Measurements from ENCODE around the gene C16orf74. TPM values are rescaled to one million over a fixed set of nuclear protein-coding genes. Genes with fewer than 3 reads are reported as not detected.
A peak's percentile ranks its signal among the peaks of the same experiment; 100 is the strongest.

Gene C16orf74
- total and polyA plus RNA-seq, 8 donors = 1.3 to 17.5 (median 11.9) TPM

DNA sequence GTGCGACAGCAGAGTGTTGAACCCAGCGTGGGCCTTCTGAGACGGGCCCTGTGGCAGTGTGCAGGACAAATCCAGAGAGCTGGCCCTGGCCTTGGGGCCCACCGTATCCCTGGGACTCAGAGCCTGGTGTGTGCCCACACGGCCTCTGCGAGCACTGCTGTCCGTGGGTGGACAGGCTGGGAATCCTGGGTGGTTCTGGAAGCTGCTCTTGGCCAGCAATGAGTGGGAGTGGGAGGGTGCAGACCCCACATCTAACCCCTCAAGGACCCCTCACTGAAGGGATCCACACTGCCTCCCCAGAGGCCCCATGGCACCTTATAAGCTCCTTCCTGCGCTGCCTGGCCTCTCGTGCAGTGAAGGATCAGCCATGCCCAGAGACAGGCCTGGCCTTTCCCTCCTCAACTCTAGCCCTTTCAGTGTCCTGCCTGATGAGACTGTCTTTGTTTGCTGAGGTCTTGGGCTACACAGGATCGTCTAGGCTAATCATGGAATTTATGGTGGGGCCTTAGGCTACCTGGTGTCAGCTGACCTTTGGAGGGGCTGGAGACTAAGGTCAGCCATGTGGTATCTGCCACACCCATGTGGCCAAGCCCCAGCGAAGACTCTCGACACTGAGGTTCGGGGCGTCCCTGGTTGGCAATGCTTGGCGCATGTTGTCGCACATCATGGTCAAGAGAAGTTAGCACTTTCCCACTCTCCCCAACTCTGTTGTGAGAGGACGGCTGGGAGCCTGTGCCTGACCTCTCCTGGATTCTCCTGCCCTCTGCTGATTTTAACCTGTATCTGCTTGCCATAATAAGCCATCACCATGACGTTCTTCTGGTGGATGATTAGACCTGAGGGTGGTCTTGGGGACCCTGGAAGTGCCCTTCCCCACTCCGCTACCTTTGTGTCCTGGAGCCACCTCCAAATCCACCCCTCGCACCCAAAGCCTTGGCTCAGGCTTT is 45.7 kb downstream of the C16orf74 start:
- intact Hi-C loops (cut with DNase I) = no loop called here
- Histone ChIP-seq H3K9me3 (no peaks in the 10 kb centered on the region), H3K27ac (no peak overlapping the region), H3K27me3 (no peaks in the 10 kb centered on the region), H3K4me3 (no peak overlapping the region), H3K36me3 (no peaks in the 10 kb centered on the region), H3K4me1 (no peaks in the 10 kb centered on the region)
- no peak for TF ChIP-seq CTCF (IDR thresholded peaks at IDR 0.05)
- DNase-seq (no peak), ATAC-seq (no peak)

DNA sequence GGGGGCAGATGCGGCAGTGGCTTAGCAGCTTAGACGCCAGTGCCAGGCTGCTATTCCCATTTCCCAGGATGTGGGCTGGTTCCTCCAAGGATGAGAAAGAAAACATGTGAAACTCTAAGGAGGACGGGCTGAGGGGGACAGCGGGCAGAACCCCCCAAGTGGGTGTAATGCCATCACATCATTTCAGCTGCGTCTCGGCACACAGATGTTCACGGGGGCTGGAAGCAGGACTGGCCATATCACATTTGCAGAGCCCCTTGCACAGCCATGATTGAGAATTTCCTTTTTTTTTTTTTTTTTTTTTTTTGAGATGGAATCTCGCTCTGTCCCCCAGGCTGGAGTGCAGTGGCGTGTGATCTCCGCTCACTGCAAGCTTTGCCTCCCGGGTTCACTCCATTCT is 46.9 kb downstream of the C16orf74 start:
- intact Hi-C loops (cut with DNase I) = no loop called here
- no peak overlapping the region for H3K4me3 ChIP-seq
- no peaks in the 10 kb centered on the region for H3K36me3 ChIP-seq
- no peak overlapping the region for H3K27ac ChIP-seq
- no peaks in the 10 kb centered on the region for H3K4me1 ChIP-seq
- ATAC-seq (no peak), DNase-seq (no peak)
- no peaks in the 10 kb centered on the region for H3K9me3 ChIP-seq
- TF ChIP-seq CTCF (IDR thresholded peaks at IDR 0.05) = no peak
- no peaks in the 10 kb centered on the region for H3K27me3 ChIP-seq

DNA sequence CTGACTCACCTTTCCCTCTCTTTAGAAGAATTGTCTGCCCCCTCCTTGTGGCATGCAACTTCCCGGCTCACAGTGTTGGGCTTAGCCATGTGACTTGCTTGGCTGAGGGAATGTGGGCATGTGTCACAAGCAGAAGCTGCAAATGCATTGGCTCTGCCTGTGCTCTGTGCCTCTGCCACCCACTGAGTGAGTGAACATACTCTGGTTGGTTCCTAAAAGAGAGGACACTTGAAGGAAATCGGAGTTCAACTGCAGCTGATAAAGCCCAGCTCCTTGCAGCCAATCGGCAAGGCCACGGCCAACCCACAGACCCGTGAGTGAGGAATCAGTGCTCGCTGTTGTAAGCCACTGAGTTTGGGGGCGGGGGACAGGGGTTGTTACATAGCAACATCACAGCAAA is 51.3 kb downstream of the C16orf74 start:
- ATAC-seq (peak; percentile 64), DNase-seq (peak in 1 of 4 donors; percentile 27)
- Histone ChIP-seq H3K4me1 (no peaks in the 10 kb centered on the region), H3K27me3 (peaks cover 0 to 42% of the 10 kb centered on the region in 2 donors), H3K4me3 (no peak overlapping the region), H3K36me3 (no peaks in the 10 kb centered on the region), H3K9me3 (no peaks in the 10 kb centered on the region), H3K27ac (no peak overlapping the region)
- intact Hi-C loops (cut with DNase I) = no loop called here
- no peak for TF ChIP-seq CTCF (IDR thresholded peaks at IDR 0.05)

GRCh38 chr16:85698935-85699558 is 51.8 kb downstream of the C16orf74 start:
- Histone ChIP-seq H3K4me3 (no peak overlapping the region), H3K27ac (no peak overlapping the region), H3K27me3 (peaks cover 0 to 46% of the 10 kb centered on the region in 2 donors), H3K9me3 (no peaks in the 10 kb centered on the region), H3K4me1 (no peaks in the 10 kb centered on the region), H3K36me3 (no peaks in the 10 kb centered on the region)
- TF ChIP-seq CTCF (IDR thresholded peaks at IDR 0.05) = no peak
- DNase-seq (no peak), ATAC-seq (no peak)
- intact Hi-C loops (cut with DNase I) = no loop called here

- no peaks in the 10 kb centered on the region for H3K36me3 ChIP-seq
- H3K9me3 ChIP-seq = no peaks in the 10 kb centered on the region
- no peak overlapping the region for H3K4me3 ChIP-seq
- no peak for TF ChIP-seq CTCF (IDR thresholded peaks at IDR 0.05)
- ATAC-seq (no peak), DNase-seq (no peak)
- peaks cover 0 to 46% of the 10 kb centered on the region in 2 donors for H3K27me3 ChIP-seq
- H3K4me1 ChIP-seq = no peaks in the 10 kb centered on the region
- intact Hi-C loops (cut with DNase I) = no loop called here
- H3K27ac ChIP-seq = no peak overlapping the region
These were observed 52.4 kb downstream of the C16orf74 start for GRCh38 chr16:85698459-85698891.
